ENCODE results near the gene MFSD6.

DNA sequence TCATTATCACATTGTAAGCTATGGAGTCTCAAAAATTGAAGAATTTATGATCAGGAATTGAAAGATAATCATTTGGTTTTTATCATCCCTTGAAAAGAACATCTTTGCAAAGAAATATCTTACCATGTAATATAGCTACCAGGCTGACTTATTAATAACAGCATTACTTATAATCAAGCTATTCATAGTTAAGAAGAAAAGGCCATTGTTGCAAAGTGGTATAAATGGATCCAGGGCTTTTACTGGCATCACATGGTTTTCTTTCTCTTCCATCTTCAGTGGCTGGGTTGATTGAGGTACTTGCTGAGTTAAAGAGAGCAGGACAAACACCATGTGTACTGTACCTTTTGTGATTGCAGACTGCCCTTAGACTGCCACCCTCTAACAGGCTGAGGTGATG lies 39.6 kb downstream of the MFSD6 start:
- TF ChIP-seq, protein P1, sequence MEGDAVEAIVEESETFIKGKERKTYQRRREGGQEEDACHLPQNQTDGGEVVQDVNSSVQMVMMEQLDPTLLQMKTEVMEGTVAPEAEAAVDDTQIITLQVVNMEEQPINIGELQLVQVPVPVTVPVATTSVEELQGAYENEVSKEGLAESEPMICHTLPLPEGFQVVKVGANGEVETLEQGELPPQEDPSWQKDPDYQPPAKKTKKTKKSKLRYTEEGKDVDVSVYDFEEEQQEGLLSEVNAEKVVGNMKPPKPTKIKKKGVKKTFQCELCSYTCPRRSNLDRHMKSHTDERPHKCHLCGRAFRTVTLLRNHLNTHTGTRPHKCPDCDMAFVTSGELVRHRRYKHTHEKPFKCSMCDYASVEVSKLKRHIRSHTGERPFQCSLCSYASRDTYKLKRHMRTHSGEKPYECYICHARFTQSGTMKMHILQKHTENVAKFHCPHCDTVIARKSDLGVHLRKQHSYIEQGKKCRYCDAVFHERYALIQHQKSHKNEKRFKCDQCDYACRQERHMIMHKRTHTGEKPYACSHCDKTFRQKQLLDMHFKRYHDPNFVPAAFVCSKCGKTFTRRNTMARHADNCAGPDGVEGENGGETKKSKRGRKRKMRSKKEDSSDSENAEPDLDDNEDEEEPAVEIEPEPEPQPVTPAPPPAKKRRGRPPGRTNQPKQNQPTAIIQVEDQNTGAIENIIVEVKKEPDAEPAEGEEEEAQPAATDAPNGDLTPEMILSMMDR (IDR thresholded peaks at IDR 0.05 in 8 of 11, conservative IDR thresholded peaks at IDR 0.05 in 3 of 11) = no peak
- TF ChIP-seq POLR2A (IDR thresholded peaks at IDR 0.05) = no peak
